ENCODE results near the gene KLHL4. TPM values are rescaled to one million over a fixed set of nuclear protein-coding genes. Genes with fewer than 3 reads are reported as not detected.
A peak's percentile ranks its signal among the peaks of the same experiment; 100 is the strongest.
"Not testable (repeated sequence)": the region's sequence is repeated elsewhere in the genome, so short reads cannot be mapped to it uniquely, and the experiment has no call there.

Gene KLHL4
- total RNA-seq, 1 donor = 5.0 TPM

DNA sequence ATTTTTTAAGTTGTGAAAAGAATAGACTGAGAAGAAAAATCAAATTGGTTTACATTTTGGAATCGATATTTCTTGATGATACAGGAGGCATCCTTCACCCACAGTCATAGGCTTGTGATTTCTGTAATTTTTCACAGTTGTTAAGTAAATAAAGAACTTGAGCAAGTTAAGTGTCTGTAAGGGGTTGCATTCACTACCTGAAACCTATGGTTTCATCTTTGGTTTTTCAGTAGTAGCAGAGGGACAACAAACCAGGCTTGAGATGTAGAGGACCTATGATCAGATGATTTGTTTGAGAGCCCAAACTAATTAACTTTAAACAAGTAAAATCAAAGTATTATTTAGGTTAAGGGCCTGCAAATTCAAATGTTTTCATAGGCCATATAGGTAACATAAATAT lies 175.6 kb downstream of the KLHL4 start:
- no peak overlapping the region for H3K4me3 ChIP-seq (ENCODE audit: low read depth, low read length)
- no peak for TF ChIP-seq CTCF (IDR thresholded peaks at IDR 0.05; ENCODE audit: insufficient read depth, low read length)
- DNase-seq (ENCODE audit: low read depth) = no peak

DNA sequence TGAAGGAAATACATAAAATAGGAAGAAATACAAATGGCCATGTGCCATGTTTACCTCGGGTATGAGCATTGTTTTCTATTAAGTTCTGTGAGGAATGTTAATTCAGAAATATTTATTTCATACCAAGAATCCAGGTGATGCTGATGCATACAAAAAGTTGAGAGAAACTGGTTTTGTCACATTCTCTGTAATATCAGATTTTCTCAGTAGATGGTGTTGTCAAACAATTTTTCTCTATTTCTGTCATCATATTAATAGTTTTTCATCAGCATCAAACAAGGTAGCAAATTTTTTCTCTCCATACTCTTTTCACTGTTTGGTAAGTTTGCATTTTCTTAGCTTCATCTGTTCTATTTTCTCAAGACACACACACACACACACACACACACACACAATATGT lies 179.8 kb downstream of the KLHL4 start:
- no peak overlapping the region for H3K4me3 ChIP-seq (ENCODE audit: low read depth, low read length)
- TF ChIP-seq CTCF (IDR thresholded peaks at IDR 0.05; ENCODE audit: insufficient read depth, low read length) = no peak
- no peak for DNase-seq (ENCODE audit: low read depth)

GRCh38 chrX:87702795-87703194 lies 185.2 kb downstream of the KLHL4 start:
- TF ChIP-seq CTCF (IDR thresholded peaks at IDR 0.05; ENCODE audit: insufficient read depth, low read length) = no peak
- peak; percentile 1 for DNase-seq (ENCODE audit: low read depth)
- H3K4me3 ChIP-seq (ENCODE audit: low read depth, low read length) = no peak overlapping the region

DNA sequence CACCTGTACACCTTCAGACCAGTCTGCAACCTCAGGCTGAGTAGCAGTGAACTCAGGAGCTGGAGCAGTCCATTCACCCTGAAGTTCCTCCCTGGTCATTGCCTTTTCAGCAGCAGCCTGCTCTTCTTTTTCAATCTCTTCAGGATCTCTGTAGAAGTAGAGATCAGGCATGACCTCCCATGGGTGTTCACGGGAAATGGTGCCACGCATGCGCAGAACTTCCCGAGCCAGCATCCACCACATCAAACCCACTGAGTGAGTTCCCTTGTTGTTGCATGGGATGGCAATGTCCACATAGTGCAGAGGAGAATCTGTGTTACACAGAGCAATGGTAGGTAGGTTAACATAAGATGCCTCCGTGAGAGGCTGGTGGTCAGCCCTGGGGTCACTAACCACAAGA lies 185.9 kb downstream of the KLHL4 start:
- not testable (repeated sequence) for H3K4me3 ChIP-seq (ENCODE audit: low read depth, low read length); DNase-seq (ENCODE audit: low read depth)

DNA sequence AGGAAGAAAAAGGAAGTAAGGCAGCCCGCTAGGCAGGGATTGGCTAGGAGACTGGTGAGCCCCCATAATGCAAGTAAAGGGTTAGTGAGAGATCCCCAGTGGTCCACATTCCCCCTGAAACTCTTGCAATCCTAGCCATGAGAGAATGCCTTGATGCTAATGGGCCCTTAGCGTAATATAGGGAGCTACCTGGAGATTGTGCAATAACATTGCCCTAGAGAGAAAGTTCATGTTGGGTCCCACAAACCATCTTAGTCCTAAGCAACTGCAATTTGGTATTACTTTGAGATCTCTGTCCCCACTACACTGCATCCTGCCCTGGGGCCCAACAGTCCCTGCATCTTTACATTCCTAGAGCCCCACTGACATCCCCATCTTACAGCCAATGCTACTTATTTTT lies 188.5 kb downstream of the KLHL4 start:
- TF ChIP-seq CTCF (IDR thresholded peaks at IDR 0.05; ENCODE audit: insufficient read depth, low read length) = no peak
- DNase-seq (ENCODE audit: low read depth) = no peak
- no peak overlapping the region for H3K4me3 ChIP-seq (ENCODE audit: low read depth, low read length)

- no peak for DNase-seq (ENCODE audit: low read depth)
- no peak for TF ChIP-seq CTCF (IDR thresholded peaks at IDR 0.05; ENCODE audit: insufficient read depth, low read length)
- no peak overlapping the region for H3K4me3 ChIP-seq (ENCODE audit: low read depth, low read length)
Measured at GRCh38 chrX:87710580-87710979, 193.0 kb downstream of the KLHL4 start.

Measured in fibroblast of the aortic adventitia (primary cell).